Neuronal stem cell (in vitro differentiated cells): ENCODE data around the gene TLR3.
"Not testable (repeated sequence)": the region's sequence is repeated elsewhere in the genome, so short reads cannot be mapped to it uniquely, and the experiment has no call there.

Experiments
- DNase-seq: peaks from one replicate; pipeline ENCODE4 v3.0.0-alpha.2; 2013; ENCODE audit warnings: low spot score
- H2AFZ ChIP-seq: one replicate; pipeline ENCODE4 v1.6.1; 2013; ENCODE audit warnings: mild to moderate bottlenecking, low read length, inconsistent platforms
- H2AK5ac ChIP-seq: 2 replicates; pipeline ENCODE4 v1.6.1; 2013; ENCODE audit warnings: low read depth, mild to moderate bottlenecking, inconsistent platforms, low read length, moderate library complexity, mixed read lengths
- H2BK120ac ChIP-seq: 2 replicates; pipeline ENCODE4 v1.6.1; 2013; ENCODE audit warnings: low read depth, mild to moderate bottlenecking, inconsistent platforms, low read length, moderate library complexity, mixed read lengths
- H2BK12ac ChIP-seq: one replicate; pipeline ENCODE4 v1.6.1; 2013; ENCODE audit warnings: low read length, inconsistent platforms
- H2BK15ac ChIP-seq: 2 replicates; pipeline ENCODE4 v1.6.1; 2013; ENCODE audit warnings: mild to moderate bottlenecking, low read length, inconsistent platforms, mixed read lengths
- H2BK5ac ChIP-seq: one replicate; pipeline ENCODE4 v1.6.1; 2013; ENCODE audit warnings: inconsistent platforms, mild to moderate bottlenecking, low read length, moderate library complexity
- H3K14ac ChIP-seq: one replicate; pipeline ENCODE4 v1.6.1; 2013; ENCODE audit warnings: low read length, inconsistent platforms
- H3K18ac ChIP-seq: 2 replicates; pipeline ENCODE4 v1.6.1; 2013; ENCODE audit warnings: low read length, inconsistent platforms
- H3K23ac ChIP-seq: 2 replicates; pipeline ENCODE4 v1.6.1; 2013; ENCODE audit warnings: low read depth, mild to moderate bottlenecking, mixed read lengths, low read length, inconsistent platforms; ENCODE audit not compliant: poor library complexity
- H3K27ac ChIP-seq: replicated peaks from 3 replicates; pipeline ENCODE4 v1.5.1; 2013; ENCODE audit warnings: low read length, inconsistent platforms
- H3K27me3 ChIP-seq, 3 experiments: 2 replicates each; pipeline ENCODE4 v1.6.1; 2013; ENCODE audit warnings: low read length in 3 of 3, mild to moderate bottlenecking in 2 of 3, inconsistent platforms in 1 of 3, low read depth in 1 of 3, mixed read lengths in 1 of 3, moderate library complexity in 1 of 3; ENCODE audit not compliant: control insufficient read depth in 3 of 3, insufficient read depth in 3 of 3
- H3K36me3 ChIP-seq, 2 donors: replicated peaks in 1 of 2; 2 replicates each; pipeline ENCODE4 v1.6.1; 2013; ENCODE audit warnings: low read length in 2 of 2; ENCODE audit not compliant: control insufficient read depth in 2 of 2, insufficient read depth in 2 of 2
- H3K4ac ChIP-seq: 2 replicates; pipeline ENCODE4 v1.6.1; 2013; ENCODE audit warnings: inconsistent platforms, mild to moderate bottlenecking, low read length, moderate library complexity
- H3K4me1 ChIP-seq, 2 donors: 1 replicate in 1 of 2; 2 replicates in 1 of 2; pipeline ENCODE4 v1.6.1; 2013; ENCODE audit warnings: low read length in 2 of 2, low read depth in 1 of 2; ENCODE audit not compliant: control insufficient read depth in 2 of 2, insufficient read depth in 1 of 2
- H3K4me2 ChIP-seq: one replicate; pipeline ENCODE4 v1.6.1; 2013; ENCODE audit warnings: mild to moderate bottlenecking, low read length, inconsistent platforms; ENCODE audit not compliant: insufficient read depth, poor library complexity, severe bottlenecking
- H3K4me3 ChIP-seq, 2 donors: 2 replicates each; pipeline ENCODE4 v1.5.1; 2013; ENCODE audit warnings: low read length in 2 of 2, mild to moderate bottlenecking in 2 of 2, inconsistent platforms in 1 of 2, moderate library complexity in 1 of 2
- H3K79me1 ChIP-seq: one replicate; pipeline ENCODE4 v1.6.1; 2013; ENCODE audit warnings: low read depth, mild to moderate bottlenecking, inconsistent platforms, low read length, moderate library complexity
- H3K9ac ChIP-seq: one replicate; pipeline ENCODE4 v1.6.1; 2013; ENCODE audit warnings: mild to moderate bottlenecking, low read depth, low read length, inconsistent platforms; ENCODE audit not compliant: poor library complexity
- H3K9me3 ChIP-seq, 2 donors: replicated peaks in 1 of 2; 2 replicates each; pipeline versions ENCODE3 to v1.6.1; 2013; ENCODE audit warnings: low read length in 2 of 2, mild to moderate bottlenecking in 2 of 2, inconsistent platforms in 1 of 2, low read depth in 1 of 2, mixed read lengths in 1 of 2, moderate library complexity in 1 of 2; ENCODE audit not compliant: control insufficient read depth in 2 of 2, insufficient read depth in 1 of 2
- H4K8ac ChIP-seq: one replicate; pipeline ENCODE4 v1.6.1; 2013; ENCODE audit warnings: low read depth, mild to moderate bottlenecking, inconsistent platforms, low read length, moderate library complexity
- H4K91ac ChIP-seq: one replicate; pipeline ENCODE4 v1.6.1; 2013; ENCODE audit warnings: low read length, low read depth, mild to moderate bottlenecking, inconsistent platforms; ENCODE audit not compliant: poor library complexity
- WGBS, 2 donors: extraction: QIAGEN DNeasy Blood & Tissue Kit; methylation state at CpG; one replicate each; pipeline ENCODE4 v1.1.7; 2013; ENCODE audit warnings: missing lambda C conversion rate in 2 of 2, mixed read lengths in 1 of 2; ENCODE audit not compliant: insufficient read length in 2 of 2, insufficient replicate concordance in 1 of 2; ENCODE audit errors: extremely low coverage in 2 of 2; 5-methylcytosine and 5-hydroxymethylcytosine counted together

The TLR3 gene

GRCh38 chr4:186032259-186032658, 36.7 kb upstream of the TLR3 start:
- Histone ChIP-seq H3K27me3 (no peaks in the 10 kb centered on the region), H2BK15ac (peak overlapping the region; percentile 1), H3K4me3 (no peak overlapping the region), H3K9ac (no peak overlapping the region), H2BK120ac (no peak overlapping the region), H3K23ac (no peak overlapping the region), H3K4me1 (peaks cover 12 to 20% of the 10 kb centered on the region in 2 donors), H3K14ac (no peak overlapping the region), H3K4me2 (no peak overlapping the region), H4K91ac (no peak overlapping the region), H4K8ac (no peak overlapping the region), H3K36me3 (no peaks in the 10 kb centered on the region), H2BK12ac (no peak overlapping the region), H2BK5ac (no peak overlapping the region), H3K4ac (no peak overlapping the region), H2AK5ac (peak overlapping the region; percentile 12), H3K9me3 (peaks cover 17 to 26% of the 10 kb centered on the region in 2 donors), H2AFZ (no peak overlapping the region), H3K27ac (no peak overlapping the region), H3K79me1 (no peaks in the 10 kb centered on the region), H3K18ac (peak overlapping the region; percentile 12)
- no CpG with 5 or more reads among the region's 1 CpG for WGBS, 2 donors
- no peak for DNase-seq

- H2AK5ac ChIP-seq, result no peak overlapping the region
- H2BK12ac ChIP-seq, result no peak overlapping the region
- H3K14ac ChIP-seq, result no peak overlapping the region
- H2BK15ac ChIP-seq, result no peak overlapping the region
- no peak overlapping the region for H3K4ac ChIP-seq
- no peak for DNase-seq
- WGBS, 2 donors, result no CpG with 5 or more reads among the region's 3 CpGs
- no peak overlapping the region for H4K91ac ChIP-seq
- no peak overlapping the region for H2AFZ ChIP-seq
- no peaks in the 10 kb centered on the region for H3K27me3 ChIP-seq
- H3K9me3 ChIP-seq, result peaks cover 18 to 27% of the 10 kb centered on the region in 2 donors
- no peak overlapping the region for H2BK5ac ChIP-seq
- H4K8ac ChIP-seq, result no peak overlapping the region
- H3K9ac ChIP-seq, result no peak overlapping the region
- no peak overlapping the region for H2BK120ac ChIP-seq
- H3K23ac ChIP-seq, result no peak overlapping the region
- H3K18ac ChIP-seq, result no peak overlapping the region
- no peak overlapping the region for H3K27ac ChIP-seq
- H3K4me1 ChIP-seq, result peaks cover 12 to 20% of the 10 kb centered on the region in 2 donors
- H3K4me3 ChIP-seq, result no peak overlapping the region
- no peak overlapping the region for H3K4me2 ChIP-seq
- H3K36me3 ChIP-seq, result no peaks in the 10 kb centered on the region
- H3K79me1 ChIP-seq, result no peaks in the 10 kb centered on the region
Observed at GRCh38 chr4:186033027-186033426, 35.9 kb upstream of the TLR3 start.

GRCh38 chr4:186034613-186035012, 34.3 kb upstream of the TLR3 start:
- not testable (repeated sequence) for H3K23ac ChIP-seq, H3K79me1 ChIP-seq, H3K18ac ChIP-seq, DNase-seq, H3K4ac ChIP-seq, H2BK5ac ChIP-seq, H3K4me3 ChIP-seq, H2AFZ ChIP-seq, H2BK120ac ChIP-seq, H2BK15ac ChIP-seq, H3K36me3 ChIP-seq, H3K27me3 ChIP-seq, H2BK12ac ChIP-seq, H4K91ac ChIP-seq, H3K9ac ChIP-seq, H3K27ac ChIP-seq, H2AK5ac ChIP-seq, H3K4me2 ChIP-seq, H4K8ac ChIP-seq, H3K14ac ChIP-seq
- WGBS, 2 donors, result no CpG with 5 or more reads among the region's 7 CpGs
- Histone ChIP-seq H3K9me3 (peaks cover 18 to 27% of the 10 kb centered on the region in 2 donors), H3K4me1 (peaks cover 9 to 14% of the 10 kb centered on the region in 2 donors)

GRCh38 chr4:186036976-186037581, 31.9 kb upstream of the TLR3 start:
- no peak overlapping the region for H2AK5ac ChIP-seq
- H3K18ac ChIP-seq, result no peak overlapping the region
- no peak overlapping the region for H3K14ac ChIP-seq
- peaks cover 18 to 27% of the 10 kb centered on the region in 2 donors for H3K9me3 ChIP-seq
- H4K8ac ChIP-seq, result no peak overlapping the region
- no peak overlapping the region for H2BK15ac ChIP-seq
- no peak for DNase-seq
- no peak overlapping the region for H2BK120ac ChIP-seq
- H2BK5ac ChIP-seq, result no peak overlapping the region
- no peak overlapping the region for H2BK12ac ChIP-seq
- no peak overlapping the region for H3K4ac ChIP-seq
- no peak overlapping the region for H3K27ac ChIP-seq
- no peak overlapping the region for H3K23ac ChIP-seq
- peaks cover 0 to 15% (median 0%) of the 10 kb centered on the region in 3 experiments for H3K27me3 ChIP-seq
- no peak overlapping the region for H3K9ac ChIP-seq
- no peak overlapping the region for H3K4me2 ChIP-seq
- H3K4me1 ChIP-seq, result no peaks in the 10 kb centered on the region
- no peaks in the 10 kb centered on the region for H3K36me3 ChIP-seq
- H3K79me1 ChIP-seq, result no peaks in the 10 kb centered on the region
- no peak overlapping the region for H3K4me3 ChIP-seq
- WGBS, 2 donors, result no CpG with 5 or more reads among the region's 6 CpGs
- no peak overlapping the region for H2AFZ ChIP-seq
- H4K91ac ChIP-seq, result no peak overlapping the region
